ENCODE measurements around the gene ATP1A4. TPM values are rescaled to one million over a fixed set of nuclear protein-coding genes. Genes with fewer than 3 reads are reported as not detected.

Gene ATP1A4
- total and polyA plus RNA-seq, 3 experiments from 2014 or later: not detected

DNA sequence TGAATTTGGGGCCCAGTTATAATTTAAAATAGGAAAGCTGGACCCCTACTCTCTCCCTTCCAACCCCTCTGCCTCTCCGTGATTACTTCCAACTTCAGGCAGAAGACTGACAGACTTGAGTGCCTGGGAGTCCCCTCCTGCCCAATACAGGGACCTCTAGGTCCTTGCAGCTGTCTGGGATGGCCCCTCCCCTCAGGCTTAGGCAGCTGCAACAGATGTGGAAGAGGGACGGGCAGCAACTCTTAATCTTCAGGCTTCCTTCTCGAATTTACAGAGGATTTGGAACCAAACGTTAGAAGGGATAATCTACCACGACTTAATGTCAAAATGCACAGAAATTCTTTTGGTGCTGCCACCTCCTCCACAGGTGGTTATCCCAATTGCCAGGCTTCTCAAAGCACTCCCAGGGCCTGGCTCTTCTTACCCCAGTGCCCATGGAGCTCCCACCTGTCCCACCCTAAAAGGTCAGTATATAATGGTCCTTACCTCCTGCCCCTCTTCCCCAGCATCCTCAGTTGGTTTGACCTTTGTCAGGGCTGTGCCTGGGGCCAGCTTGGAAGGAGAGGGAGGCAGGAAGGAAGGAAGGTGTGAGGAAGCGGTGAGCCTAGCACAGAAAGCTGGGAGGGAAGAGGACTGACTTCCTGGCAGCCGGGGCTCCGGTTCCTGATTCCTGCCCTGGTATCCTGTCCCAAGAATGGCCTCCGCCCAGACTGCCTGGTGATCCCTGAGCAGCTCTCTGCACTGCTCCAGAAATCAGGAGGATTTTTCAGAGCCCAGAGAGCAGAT is 56.6 kb downstream of the ATP1A4 start:
- CTCF ChIA-PET: interaction anchor here (0.8 to 1.5 kb wide), 4 partner anchors 9 to 161 kb away, joined by 3 to 6 read pairs (median 4); no protein-coding TSS in a partner anchor
- Mint-ChIP-seq H3K36me3 (peaks cover 0 to 30% (median 3%) of the 10 kb centered on the region in 3 donors), H3K4me3 (peak overlapping the region in 2 of 7 donors; percentile 35 to 86), H3K27ac (peak overlapping the region in 7 of 8 donors; percentile 72 to 98 (median 91)), H3K9me3 (no peaks in the 10 kb centered on the region), H3K4me1 (peaks cover 42 to 54% (median 49%) of the 10 kb centered on the region in 3 donors), H3K27me3 (no peaks in the 10 kb centered on the region)
- Histone ChIP-seq H3K9me3 (ENCODE audit: low read length) (no peaks in the 10 kb centered on the region), H3K27ac (ENCODE audit: low read depth, low read length) (no peak overlapping the region), H3K27me3 (ENCODE audit: insufficient read depth, low read length, poor library complexity, severe bottlenecking) (no peaks in the 10 kb centered on the region), H3K4me3 (ENCODE audit: low read length) (no peak overlapping the region), H3K4me1 (ENCODE audit: insufficient read depth, low read length) (peaks cover 13% of the 10 kb centered on the region), H3K36me3 (ENCODE audit: insufficient read depth, low read length) (peaks cover 10% of the 10 kb centered on the region)
- POLR2A ChIA-PET: interaction anchor here (0.9 to 1.1 kb wide), 2 partner anchors 55 to 106 kb away, joined by 3 read pairs; partner anchors contain the start of gene DCAF8
- no peak for DNase-seq

DNA sequence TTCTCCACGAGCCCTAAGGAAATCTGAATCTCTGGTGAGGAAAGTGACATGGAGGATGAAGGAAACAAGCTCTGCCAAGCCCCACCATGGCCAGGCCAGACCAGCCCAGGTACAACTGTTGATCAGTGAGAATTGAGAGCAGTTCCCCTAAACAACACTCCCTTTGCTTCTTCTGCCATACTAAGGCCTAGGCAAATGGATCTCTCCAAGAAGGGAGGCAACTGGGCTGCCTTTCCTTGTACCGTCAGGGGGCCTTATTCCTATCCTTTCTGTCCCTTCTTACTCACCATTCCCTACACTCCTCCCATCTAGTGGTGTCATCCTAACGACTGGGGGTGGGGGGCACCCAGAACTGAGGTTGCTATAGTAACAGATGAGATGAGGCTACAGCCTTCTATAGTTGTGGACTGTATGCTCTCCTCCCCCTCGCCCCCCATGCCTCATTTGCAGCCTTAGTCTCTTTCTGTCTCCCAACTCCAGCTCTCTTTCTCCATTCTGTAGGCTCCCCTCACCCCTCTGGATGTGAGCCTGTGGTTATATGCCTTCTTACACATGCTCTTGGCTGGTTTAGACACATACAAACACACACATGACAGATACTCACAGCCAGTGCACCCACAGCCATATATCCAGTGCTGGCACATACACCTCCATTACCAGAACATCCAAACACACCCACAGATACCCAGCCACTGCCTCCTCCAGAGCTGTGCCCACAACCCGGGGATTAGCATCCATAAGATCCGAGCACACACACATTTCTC is 57.3 kb downstream of the ATP1A4 start:
- Mint-ChIP-seq H3K27me3 (no peaks in the 10 kb centered on the region), H3K4me3 (peak overlapping the region in 1 of 7 donors; percentile 1), H3K4me1 (peaks cover 42 to 54% (median 49%) of the 10 kb centered on the region in 3 donors), H3K27ac (peak overlapping the region; percentile 2 to 92 (median 70)), H3K9me3 (no peaks in the 10 kb centered on the region), H3K36me3 (peaks cover 0 to 38% (median 5%) of the 10 kb centered on the region in 3 donors)
- ChIA-PET POLR2A (interaction anchor here (1.1 kb wide), 1 partner anchor 54 kb away, joined by 3 read pairs; the partner anchor contains the start of gene DCAF8), CTCF (interaction anchor here (0.8 to 1.5 kb wide), 4 partner anchors 10 to 162 kb away, joined by 3 to 6 read pairs (median 4); no protein-coding TSS in a partner anchor)
- no peak for DNase-seq
- Histone ChIP-seq H3K9me3 (ENCODE audit: low read length) (no peaks in the 10 kb centered on the region), H3K4me3 (ENCODE audit: low read length) (no peak overlapping the region), H3K27ac (ENCODE audit: low read depth, low read length) (no peak overlapping the region), H3K4me1 (ENCODE audit: insufficient read depth, low read length) (peaks cover 13% of the 10 kb centered on the region), H3K36me3 (ENCODE audit: insufficient read depth, low read length) (peaks cover 15% of the 10 kb centered on the region), H3K27me3 (ENCODE audit: insufficient read depth, low read length, poor library complexity, severe bottlenecking) (no peaks in the 10 kb centered on the region)

DNA sequence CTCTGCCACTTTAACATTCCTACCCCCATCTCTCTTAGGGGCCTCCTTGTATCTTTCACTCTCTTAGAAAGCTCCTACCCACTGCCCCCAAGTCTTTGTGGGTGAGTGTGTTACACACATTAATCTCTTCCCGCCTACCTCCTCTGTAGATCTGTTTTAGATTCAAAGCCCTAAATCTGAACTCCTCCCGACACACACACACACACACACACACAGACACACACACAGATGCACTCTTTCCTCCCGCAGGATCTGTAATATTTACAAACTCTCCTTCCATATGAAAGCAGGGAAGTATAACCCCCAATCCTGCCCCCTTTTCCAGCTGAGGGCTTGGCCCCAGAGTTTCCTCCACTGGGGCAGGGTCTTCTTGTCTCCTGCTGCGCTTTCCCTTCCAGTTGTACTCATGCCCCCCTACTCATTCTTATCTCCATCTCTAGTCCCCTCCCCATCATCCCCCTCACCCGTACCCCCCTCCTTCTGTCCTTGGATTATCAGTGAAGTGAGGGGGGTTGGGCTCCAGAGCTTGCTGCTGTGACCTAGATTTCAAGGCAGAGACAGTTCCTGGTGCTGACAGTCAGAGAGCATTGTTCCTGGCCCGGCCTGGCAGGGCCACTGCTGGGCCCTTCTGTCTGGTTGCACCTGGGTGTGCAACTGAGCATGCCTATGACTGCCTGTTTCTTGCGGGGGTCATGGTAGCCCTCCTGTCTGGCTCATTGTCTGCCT is 58.1 kb downstream of the ATP1A4 start:
- ChIA-PET POLR2A (interaction anchor here (1.1 kb wide), 1 partner anchor 53 kb away, joined by 3 read pairs; the partner anchor contains the start of gene DCAF8), CTCF (interaction anchor here (1.5 kb wide), 1 partner anchor 16 kb away, joined by 4 read pairs; no protein-coding TSS in a partner anchor)
- Histone ChIP-seq H3K27ac (ENCODE audit: low read depth, low read length) (no peak overlapping the region), H3K4me1 (ENCODE audit: insufficient read depth, low read length) (peaks cover 11% of the 10 kb centered on the region), H3K9me3 (ENCODE audit: low read length) (no peaks in the 10 kb centered on the region), H3K4me3 (ENCODE audit: low read length) (no peak overlapping the region), H3K36me3 (ENCODE audit: insufficient read depth, low read length) (peaks cover 15% of the 10 kb centered on the region), H3K27me3 (ENCODE audit: insufficient read depth, low read length, poor library complexity, severe bottlenecking) (no peaks in the 10 kb centered on the region)
- Mint-ChIP-seq H3K27ac (peak overlapping the region in 7 of 8 donors; percentile 2 to 92 (median 79)), H3K9me3 (no peaks in the 10 kb centered on the region), H3K27me3 (no peaks in the 10 kb centered on the region), H3K4me1 (peaks cover 35 to 47% (median 42%) of the 10 kb centered on the region in 3 donors), H3K4me3 (peak overlapping the region in 2 of 7 donors; percentile 1 to 42), H3K36me3 (peaks cover 0 to 45% (median 7%) of the 10 kb centered on the region in 3 donors)
- DNase-seq: no peak

DNA sequence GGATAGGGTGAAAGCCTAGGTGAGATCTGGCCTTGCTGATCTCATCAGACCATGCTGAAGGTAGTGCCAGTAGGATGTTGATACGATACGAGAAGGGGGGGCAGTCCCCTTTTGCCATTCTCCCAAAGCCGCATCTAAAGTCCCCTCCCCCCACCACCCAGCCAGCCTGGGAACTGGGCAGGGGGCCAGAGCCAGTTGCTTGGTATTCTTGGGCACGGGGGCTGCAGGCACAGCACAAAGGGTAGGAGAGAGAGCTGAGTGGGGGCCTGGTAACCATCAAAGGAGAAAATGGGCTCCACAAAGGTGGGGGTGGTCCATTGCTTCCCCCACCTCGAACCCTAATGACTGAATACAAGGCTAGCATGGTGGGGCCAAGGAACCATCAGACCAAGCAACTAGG is 59.2 kb downstream of the ATP1A4 start:
- CTCF ChIA-PET: no interaction called here
- POLR2A ChIA-PET: no interaction called here
- Histone ChIP-seq H3K27me3 (ENCODE audit: insufficient read depth, low read length, poor library complexity, severe bottlenecking) (no peaks in the 10 kb centered on the region), H3K9me3 (ENCODE audit: low read length) (no peaks in the 10 kb centered on the region), H3K36me3 (ENCODE audit: insufficient read depth, low read length) (peaks cover 23% of the 10 kb centered on the region), H3K4me3 (ENCODE audit: low read length) (no peak overlapping the region), H3K4me1 (ENCODE audit: insufficient read depth, low read length) (peaks cover 6% of the 10 kb centered on the region), H3K27ac (ENCODE audit: low read depth, low read length) (no peak overlapping the region)
- peaks cover 31 to 42% (median 36%) of the 10 kb centered on the region in 3 donors for H3K4me1 Mint-ChIP-seq
- peak overlapping the region in 5 of 8 donors; percentile 9 to 76 (median 11) for H3K27ac Mint-ChIP-seq
- DNase-seq: no peak
- H3K4me3 Mint-ChIP-seq: no peak overlapping the region
- no peaks in the 10 kb centered on the region for H3K27me3 Mint-ChIP-seq
- H3K36me3 Mint-ChIP-seq: peaks cover 0 to 55% (median 9%) of the 10 kb centered on the region in 3 donors
- H3K9me3 Mint-ChIP-seq: no peaks in the 10 kb centered on the region

DNA sequence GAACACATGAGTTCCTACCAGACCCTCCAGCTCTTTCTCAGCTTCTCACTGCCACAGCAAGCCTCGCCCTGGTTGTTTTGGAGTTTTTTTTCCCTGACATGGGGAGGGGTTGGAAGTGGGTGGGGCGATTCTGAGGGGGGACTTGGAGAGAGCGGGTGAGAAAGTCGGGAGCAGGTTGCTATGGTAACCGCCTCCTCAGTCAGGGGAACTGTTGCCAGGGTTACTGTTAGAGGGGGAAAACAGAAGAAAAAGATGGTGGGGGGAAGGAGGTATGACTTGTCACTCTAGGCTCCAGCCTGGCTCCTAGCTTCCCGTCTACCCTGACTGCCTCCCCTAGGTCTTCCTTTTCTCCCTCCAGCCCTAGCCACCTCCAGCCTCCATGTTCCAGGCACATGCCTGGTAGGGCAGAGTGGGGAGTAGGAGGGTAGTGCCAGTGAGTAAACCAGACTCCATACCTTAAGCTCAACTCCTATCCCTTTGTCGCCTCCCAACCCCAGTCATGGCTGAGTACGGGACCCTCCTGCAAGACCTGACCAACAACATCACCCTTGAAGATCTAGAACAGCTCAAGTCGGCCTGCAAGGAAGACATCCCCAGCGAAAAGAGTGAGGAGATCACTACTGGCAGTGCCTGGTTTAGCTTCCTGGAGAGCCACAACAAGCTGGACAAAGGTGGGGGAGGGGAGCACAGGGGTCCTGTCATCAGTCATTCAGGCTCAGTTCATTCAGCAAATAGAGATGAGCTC is 59.8 kb downstream of the ATP1A4 start:
- no peak overlapping the region for H3K4me3 Mint-ChIP-seq
- peaks cover 27 to 36% (median 33%) of the 10 kb centered on the region in 3 donors for H3K4me1 Mint-ChIP-seq
- ChIA-PET CTCF (interaction anchor here (0.8 kb wide), 1 partner anchor 80 kb away, joined by 3 read pairs; no protein-coding TSS in a partner anchor), POLR2A (no interaction called here)
- peaks cover 29% of the 10 kb centered on the region for H3K36me3 ChIP-seq (ENCODE audit: insufficient read depth, low read length)
- no peaks in the 10 kb centered on the region for H3K27me3 Mint-ChIP-seq
- H3K36me3 Mint-ChIP-seq: peaks cover 0 to 59% (median 11%) of the 10 kb centered on the region in 3 donors
- H3K4me1 ChIP-seq (ENCODE audit: insufficient read depth, low read length): peaks cover 2% of the 10 kb centered on the region
- no peaks in the 10 kb centered on the region for H3K9me3 ChIP-seq (ENCODE audit: low read length)
- H3K27ac Mint-ChIP-seq: peak overlapping the region in 3 of 8 donors; percentile 18 to 72 (median 41)
- no peak for DNase-seq
- no peak overlapping the region for H3K27ac ChIP-seq (ENCODE audit: low read depth, low read length)
- no peaks in the 10 kb centered on the region for H3K27me3 ChIP-seq (ENCODE audit: insufficient read depth, low read length, poor library complexity, severe bottlenecking)
- no peak overlapping the region for H3K4me3 ChIP-seq (ENCODE audit: low read length)
- no peaks in the 10 kb centered on the region for H3K9me3 Mint-ChIP-seq

DNA sequence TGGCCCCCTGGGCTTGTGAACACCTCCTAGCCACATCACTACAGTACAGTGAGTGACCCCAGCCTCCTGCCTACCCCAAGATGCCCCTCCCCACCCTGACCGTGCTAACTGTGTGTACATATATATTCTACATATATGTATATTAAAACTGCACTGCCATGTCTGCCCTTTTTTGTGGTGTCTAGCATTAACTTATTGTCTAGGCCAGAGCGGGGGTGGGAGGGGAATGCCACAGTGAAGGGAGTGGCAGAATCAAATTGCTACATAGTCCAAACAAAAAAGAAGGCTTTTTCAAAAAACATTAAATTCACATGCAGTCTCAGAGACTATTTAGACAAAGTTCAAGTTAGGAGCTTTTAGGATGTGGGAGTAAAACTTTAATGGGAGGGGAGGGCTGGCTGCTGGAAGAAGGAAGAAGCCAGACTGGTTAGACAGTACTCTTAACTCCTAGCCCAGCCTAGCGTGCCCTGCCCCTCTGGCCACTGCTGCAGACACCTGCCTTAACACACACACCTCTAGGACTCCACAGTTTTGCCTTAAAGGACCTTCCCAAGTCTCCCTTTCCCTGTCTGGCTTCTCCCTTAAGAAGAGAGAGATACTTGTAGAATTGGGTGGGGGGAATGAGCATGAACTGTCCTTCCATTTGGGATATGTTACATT is 63.2 kb downstream of the ATP1A4 start:
- ChIA-PET CTCF (no interaction called here), POLR2A (no interaction called here)
- Histone ChIP-seq H3K27me3 (ENCODE audit: insufficient read depth, low read length, poor library complexity, severe bottlenecking) (no peaks in the 10 kb centered on the region), H3K9me3 (ENCODE audit: low read length) (no peaks in the 10 kb centered on the region), H3K4me3 (ENCODE audit: low read length) (no peak overlapping the region), H3K36me3 (ENCODE audit: insufficient read depth, low read length) (peaks cover 55% of the 10 kb centered on the region), H3K4me1 (ENCODE audit: insufficient read depth, low read length) (no peaks in the 10 kb centered on the region), H3K27ac (ENCODE audit: low read depth, low read length) (no peak overlapping the region)
- Mint-ChIP-seq H3K27me3 (no peaks in the 10 kb centered on the region), H3K27ac (peak overlapping the region in 5 of 8 donors; percentile 23 to 86 (median 41)), H3K36me3 (peaks cover 0 to 63% (median 16%) of the 10 kb centered on the region in 3 donors), H3K4me1 (peaks cover 5 to 12% (median 8%) of the 10 kb centered on the region in 3 donors), H3K9me3 (no peaks in the 10 kb centered on the region), H3K4me3 (no peak overlapping the region)
- DNase-seq: no peak

DNA sequence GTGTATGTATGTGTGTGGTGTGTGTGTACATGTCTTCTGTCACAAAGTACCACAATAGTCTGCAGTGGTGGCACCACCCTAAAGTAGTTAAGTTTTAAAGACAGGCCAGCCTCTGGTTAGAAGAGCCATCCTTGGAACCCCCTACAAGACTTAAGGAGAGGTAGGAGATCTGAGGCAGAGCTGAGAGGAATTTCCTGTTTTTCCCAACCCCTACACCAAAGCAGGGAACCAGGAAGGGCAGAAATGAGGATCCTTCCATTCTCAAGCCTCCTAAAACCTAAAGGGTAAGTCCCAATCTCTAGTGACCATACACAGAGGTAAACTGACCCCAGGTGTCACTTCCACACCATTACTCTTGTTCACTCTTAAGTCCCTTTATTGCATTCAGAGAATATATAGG is 64.9 kb downstream of the ATP1A4 start:
- no peak overlapping the region for H3K4me3 Mint-ChIP-seq
- H3K4me3 ChIP-seq (ENCODE audit: low read length): no peak overlapping the region
- no peaks in the 10 kb centered on the region for H3K4me1 Mint-ChIP-seq
- peaks cover 0 to 53% (median 21%) of the 10 kb centered on the region in 3 donors for H3K36me3 Mint-ChIP-seq
- H3K9me3 ChIP-seq (ENCODE audit: low read length): no peaks in the 10 kb centered on the region
- no peaks in the 10 kb centered on the region for H3K27me3 Mint-ChIP-seq
- H3K9me3 Mint-ChIP-seq: no peaks in the 10 kb centered on the region
- peaks cover 62% of the 10 kb centered on the region for H3K36me3 ChIP-seq (ENCODE audit: insufficient read depth, low read length)
- no peak for DNase-seq
- POLR2A ChIA-PET: no interaction called here
- peak overlapping the region in 4 of 8 donors; percentile 4 to 83 (median 79) for H3K27ac Mint-ChIP-seq
- no peak overlapping the region for H3K27ac ChIP-seq (ENCODE audit: low read depth, low read length)
- CTCF ChIA-PET: no interaction called here
- no peaks in the 10 kb centered on the region for H3K4me1 ChIP-seq (ENCODE audit: insufficient read depth, low read length)
- no peaks in the 10 kb centered on the region for H3K27me3 ChIP-seq (ENCODE audit: insufficient read depth, low read length, poor library complexity, severe bottlenecking)

Measured in CD8-positive, alpha-beta memory T cell (primary cell).